NCI-H2171 treated with DMSO at 0.1 percent for 48 hours (cell line): Measurements from ENCODE around the gene MC1R.

Experiments
- DNase-seq: peaks from one replicate; lab custom pipeline; 2025; lab: John Stamatoyannopoulos, UW

Gene MC1R

DNA sequence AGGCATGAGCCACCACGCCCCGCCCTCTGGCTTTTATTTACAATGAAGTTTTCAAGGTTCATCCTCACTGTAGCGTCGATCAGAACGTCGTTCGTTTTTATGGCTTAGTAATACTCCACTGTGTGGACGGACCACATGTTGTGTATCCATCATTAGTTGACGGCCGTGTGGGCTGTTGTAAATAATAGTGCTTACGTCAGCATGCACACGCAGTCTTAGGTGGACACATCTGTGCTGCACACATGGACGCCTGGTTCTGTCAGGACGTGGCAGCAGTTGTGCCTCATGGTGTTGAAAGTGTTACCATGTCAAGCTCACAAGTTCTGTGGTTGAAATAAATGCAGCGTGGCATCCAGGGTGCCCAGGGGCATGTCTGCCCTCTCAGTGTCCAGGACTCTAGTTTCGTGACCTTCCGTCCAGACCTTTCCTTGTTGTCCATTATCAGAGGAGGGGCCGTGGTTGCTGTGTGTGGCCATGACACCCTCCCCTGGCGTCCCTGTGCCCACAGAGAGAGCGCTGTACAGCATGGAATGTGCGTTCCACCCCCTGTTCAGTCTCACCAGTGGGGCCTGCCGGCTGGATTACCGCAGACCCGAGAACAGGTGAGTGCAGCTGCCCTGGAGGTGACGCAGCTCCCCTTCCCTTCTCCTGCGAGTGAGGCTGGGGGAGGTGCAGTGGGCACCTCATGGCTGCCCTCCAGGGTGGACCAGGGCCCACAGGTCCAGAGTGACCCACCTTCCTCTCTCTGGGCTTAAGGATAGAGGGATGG lies 23.0 kb upstream of the MC1R start:
- DNase-seq: no peak

DNA sequence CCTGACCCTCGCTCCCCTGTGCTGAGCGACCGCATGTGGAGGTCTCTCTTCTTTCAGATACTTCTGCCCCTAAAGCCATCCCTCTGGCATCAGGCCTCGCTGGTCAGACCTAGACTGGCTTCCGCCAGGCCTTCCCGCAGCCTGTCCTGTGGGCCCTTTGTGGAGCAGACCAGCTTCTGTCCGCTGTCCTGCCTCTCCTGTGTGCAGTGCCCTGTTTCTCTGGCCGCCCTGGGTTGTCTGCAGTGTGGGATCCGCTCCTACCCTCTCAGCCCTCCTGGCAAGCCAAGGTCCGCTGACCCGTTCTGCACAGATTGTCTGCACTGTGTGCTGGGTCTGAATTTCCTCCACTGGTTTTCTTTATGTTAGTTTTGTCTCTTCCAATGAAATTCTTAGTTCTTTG lies 21.5 kb upstream of the MC1R start:
- DNase-seq: no peak

GRCh38 chr16:89898201-89898967 lies 20.3 kb upstream of the MC1R start:
- DNase-seq: no peak

DNA sequence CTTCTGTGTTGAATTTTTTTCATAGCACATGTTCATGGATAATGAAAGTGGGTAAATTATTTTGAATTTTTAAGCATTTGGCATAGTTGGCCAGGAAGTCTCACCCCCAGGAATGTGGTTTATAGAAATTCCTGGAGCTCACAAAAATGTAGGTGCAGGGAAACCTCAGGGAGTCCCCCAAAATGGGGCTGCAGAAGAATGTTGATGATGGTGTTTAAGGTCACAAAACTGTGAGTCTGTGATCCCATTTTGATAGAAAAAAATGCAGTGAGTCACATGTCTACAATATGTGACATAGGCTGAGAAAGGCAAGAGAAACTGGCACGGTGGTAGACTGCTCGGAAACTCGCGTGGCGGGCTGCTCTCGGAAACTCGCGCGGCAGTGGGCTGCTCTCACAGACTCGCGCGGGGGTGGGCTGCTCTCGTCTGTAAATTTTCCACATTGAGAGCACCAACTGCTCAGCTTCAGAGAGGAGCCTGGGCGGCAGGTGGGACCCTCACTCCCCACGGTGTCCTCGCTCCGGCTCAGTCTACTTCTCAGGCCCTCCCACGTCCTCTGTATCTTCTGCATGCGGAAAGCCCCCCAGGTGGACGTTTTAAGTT lies 18.7 kb upstream of the MC1R start:
- no peak for DNase-seq

GRCh38 chr16:89900885-89901284 lies 17.8 kb upstream of the MC1R start:
- DNase-seq: no peak

- no peak for DNase-seq
Measured at GRCh38 chr16:89902980-89903379, 15.7 kb upstream of the MC1R start.

DNA sequence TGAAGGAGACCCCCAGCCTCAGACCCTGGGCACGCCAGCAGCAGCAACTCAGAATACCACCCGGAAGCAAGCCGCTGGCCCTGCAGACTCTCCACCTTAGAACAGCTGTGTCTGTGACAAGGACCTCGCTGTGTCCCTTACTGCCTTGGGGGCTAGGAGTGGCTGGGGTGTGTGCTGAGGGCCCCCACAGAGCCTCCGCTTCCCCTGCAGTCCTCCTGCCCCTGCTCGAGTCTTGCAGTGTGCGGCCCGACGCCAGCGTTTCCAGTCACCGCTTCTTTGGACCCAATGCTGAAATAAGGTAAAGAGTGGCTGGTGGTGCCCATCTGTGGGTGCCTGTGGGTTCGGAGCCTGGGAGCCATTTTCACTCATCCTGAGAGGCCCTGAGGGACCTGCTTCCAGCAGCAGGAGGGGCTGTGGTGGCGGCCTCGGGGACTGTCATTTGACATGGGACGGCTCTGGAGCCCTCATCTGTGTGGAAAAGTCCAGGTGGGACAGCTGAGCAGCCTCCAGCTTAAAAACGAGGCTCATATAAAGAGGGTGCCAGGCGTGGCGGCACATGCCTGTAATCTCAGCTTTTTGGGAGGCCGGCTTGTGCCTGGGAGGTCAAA lies 14.7 kb upstream of the MC1R start:
- DNase-seq: no peak

GRCh38 chr16:89904606-89905510 lies 13.8 kb upstream of the MC1R start:
- no peak for DNase-seq

DNA sequence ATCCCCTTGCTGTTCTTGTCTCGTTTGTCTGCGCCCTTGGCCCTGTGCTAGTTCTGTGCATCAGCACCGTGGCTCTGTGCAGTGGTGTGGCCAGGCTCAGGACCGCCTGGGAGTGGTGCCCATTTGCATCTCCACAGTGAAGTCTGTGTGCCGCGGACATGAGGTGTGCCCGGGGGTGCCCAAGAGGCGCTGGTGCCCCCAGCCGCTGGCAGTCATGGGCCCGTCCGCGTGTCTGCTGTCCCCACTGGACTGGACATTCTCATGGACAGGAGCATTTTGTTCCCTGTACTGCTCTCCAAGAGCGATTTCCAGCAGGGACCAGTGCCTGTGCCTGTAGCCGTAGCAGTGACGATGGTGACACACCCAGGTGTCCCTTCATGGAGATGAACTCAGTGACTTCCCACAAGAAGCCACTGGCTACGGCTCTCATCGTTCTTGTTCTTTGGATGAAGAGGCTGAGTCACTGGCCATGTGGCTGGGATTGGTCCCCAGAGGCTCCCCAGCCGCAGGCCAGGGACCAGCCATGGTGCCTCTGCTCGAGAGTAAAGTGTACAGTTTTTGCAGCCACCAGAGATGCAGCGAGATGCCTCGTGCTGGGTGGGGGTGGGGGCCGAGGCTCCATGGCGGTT lies 13.0 kb upstream of the MC1R start:
- no peak for DNase-seq

- DNase-seq: no peak
Measured at GRCh38 chr16:89906140-89907025, 12.3 kb upstream of the MC1R start.

DNA sequence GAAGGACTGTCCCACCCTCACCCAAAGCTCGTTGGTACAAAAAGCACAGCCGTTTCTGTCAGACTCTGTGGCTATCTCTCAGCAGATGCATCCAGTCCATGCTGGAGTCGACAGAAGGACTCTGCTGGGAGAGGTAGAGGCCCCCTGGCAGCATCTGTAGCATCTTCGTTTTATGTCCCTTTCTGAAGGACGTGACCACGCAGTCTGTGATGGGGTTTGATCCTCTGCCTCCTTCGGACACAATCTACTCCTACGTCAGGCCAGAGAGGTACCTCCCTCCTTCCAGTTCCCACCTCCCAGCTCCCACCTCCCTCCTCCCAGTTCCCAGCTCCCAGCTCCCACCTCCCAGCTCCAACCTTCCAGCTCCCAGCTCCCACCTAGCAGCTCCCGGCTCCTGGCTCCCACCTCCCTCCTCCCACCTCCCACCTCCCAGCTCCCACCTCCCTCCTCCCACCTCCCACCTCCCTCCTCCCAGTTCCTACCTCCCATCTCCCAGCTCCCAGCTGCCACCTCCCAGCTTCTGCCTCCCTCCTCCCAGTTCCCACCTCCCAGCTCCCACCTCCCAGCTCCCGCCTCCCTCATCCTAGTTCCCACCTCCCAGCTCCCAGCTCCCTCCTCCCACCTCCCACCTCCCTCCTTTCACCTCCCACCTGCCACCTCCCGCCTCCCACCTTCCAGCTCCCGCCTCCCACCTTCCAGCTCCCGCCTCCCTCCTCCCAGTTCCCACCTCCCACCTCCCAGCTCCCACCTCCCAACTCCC lies 11.4 kb upstream of the MC1R start:
- DNase-seq: no peak

- no peak for DNase-seq
Measured at GRCh38 chr16:89908236-89908635, 10.4 kb upstream of the MC1R start.

DNA sequence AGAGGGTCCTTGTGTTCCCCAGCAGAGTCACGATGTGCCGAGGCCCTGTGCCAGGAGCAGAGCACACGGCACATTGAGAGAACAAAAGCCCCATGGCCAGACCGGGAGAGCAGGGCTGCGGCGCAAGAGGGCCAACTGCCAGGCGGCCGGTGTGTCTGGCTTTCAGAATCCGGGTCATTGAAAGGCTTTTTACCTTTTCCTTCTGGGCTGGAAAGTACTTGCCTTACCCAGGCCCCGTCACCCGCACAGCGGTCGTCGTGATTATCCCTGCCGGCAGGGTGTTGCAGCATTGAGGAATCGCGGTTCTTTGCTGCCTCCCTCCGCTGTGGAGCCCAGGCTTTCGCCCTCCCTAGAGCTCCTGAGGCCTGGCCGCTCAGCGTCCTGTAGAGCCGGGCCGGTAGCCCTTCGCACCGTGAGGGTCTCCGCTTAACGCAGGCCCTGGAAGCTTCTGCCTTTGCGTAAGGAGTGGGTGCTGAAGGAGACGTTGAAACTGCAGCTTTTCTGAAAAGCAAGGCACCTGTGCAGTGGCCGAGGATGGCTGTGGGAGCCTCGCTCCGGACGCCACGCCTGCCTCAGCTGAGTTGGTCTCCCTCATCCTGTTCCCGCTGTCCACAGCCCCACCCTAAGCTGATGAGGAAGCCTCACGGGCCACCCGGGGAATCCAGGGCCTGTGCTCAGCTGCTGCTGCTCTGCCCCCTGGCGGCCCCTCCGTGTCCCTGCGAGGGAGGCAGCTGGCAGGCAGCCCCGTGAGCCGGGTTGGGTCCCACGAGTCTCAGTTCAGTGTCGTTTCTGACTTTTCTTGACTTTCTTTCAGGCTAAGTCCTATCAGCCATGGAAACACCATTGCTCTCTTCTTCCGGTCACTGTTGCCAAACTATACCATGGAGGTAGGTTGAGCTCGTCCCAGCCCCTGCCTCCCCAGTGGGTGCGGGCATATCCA lies 8.6 kb upstream of the MC1R start:
- DNase-seq: peak; percentile 44

DNA sequence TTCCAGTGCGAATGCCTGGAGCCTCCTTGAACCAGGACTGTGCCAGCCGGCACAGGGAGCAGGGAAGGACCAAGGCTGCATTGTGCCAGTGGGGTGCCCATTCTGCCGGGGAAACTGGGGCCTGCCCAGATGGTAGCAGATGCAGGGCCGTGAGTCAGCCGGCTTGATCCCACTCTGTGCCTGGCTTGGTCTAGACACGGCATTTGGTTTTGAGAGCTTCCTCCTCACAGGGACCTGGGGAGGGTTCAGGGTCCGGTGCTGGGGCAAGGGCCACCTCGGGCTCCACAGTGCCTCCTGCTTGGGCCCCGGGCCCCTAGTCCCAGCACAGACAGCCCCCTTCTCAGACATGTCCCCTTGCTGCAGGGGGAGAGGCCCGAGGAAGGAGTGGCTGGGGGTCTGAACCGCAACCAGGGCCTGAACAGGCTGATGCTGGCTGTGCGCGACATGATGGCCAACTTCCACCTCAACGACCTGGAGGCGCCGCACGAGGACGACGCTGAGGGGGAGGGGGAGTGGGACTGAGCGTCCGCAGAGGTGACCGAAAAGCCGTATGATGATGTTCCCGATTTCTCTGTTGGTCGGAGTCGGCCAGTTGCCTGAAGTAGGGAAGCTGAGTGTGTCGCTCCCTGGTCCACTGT lies 7.8 kb upstream of the MC1R start:
- DNase-seq: no peak

DNA sequence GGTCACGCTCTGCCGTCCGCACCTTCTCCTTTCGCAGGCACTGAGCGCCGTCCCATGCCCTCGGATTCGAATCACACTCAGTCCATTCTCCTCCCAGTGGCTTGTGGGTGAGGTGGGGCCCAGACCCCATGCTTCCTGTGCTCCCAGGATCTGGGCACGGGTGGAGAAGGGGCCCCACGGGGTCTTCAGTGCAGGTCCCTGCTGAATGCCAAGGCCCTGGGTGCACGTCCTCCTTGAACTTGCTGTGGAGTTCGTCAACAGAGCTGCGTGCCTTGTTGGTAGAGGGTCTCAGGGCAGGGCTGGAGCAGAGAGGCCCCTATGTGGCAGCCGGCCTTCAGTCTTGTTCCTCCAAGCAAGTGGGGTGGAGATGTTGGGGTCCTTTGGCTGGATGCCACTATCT lies 7.3 kb upstream of the MC1R start:
- no peak for DNase-seq

DNA sequence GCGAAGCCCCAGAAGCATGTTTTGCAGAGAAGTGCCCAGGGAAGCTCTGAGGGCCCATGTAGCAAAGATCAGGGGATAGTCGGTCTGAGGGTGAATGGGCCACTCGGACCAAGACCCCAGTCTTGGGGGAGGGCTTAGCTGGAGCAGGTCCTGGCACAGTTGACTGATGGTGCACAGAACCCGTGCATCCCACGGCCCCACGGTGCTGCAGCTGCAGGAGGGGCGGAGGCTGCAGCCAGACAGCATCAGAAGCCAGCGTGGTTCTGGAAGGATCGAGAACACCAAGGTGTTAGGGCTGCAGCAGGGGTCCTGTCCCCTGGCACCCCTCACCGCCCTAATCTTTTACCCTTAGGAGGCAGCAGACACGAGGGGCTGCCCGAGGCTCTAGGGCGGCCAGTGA lies 6.5 kb upstream of the MC1R start:
- DNase-seq: no peak

DNA sequence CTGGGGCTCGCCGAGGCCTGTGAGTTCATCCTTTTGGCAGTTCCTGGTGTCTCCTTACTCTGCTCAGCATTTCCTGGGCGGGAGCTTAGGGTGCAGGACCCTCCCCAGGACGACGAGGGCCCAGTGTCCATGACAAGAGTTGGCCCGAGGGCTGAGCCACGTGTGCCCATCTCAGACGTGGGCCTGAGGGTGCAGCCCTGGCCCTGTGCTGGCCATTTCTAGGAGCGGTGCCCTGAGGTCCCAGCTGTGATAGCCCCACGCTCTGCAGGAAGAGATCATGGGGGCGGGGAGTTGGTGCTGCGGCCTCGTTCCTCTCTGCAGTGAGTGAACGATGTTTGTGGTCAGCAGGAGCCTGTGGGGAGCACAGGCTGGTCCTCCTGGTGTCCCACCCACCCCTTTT lies 6.0 kb upstream of the MC1R start:
- no peak for DNase-seq
